Endothelial cell (in vitro differentiated cells): ENCODE measurements around the gene DR1. TPM values are rescaled to one million over a fixed set of nuclear protein-coding genes. Genes with fewer than 3 reads are reported as not detected.

ENCODE experiments used
- DNase-seq: peaks from one replicate; pipeline ENCODE4 v3.0.0; 2021; ENCODE audit warnings: low spot score
- H3K27ac Mint-ChIP-seq: one replicate; pipeline ENCODE4 v1.8.0; 2021; ENCODE audit warnings: mixed read lengths, inconsistent platforms; ENCODE audit not compliant: unreplicated experiment
- H3K27me3 Mint-ChIP-seq: one replicate; pipeline ENCODE4 v1.8.0; 2021; ENCODE audit warnings: mild to moderate bottlenecking, moderate library complexity, mixed read lengths, inconsistent platforms; ENCODE audit not compliant: unreplicated experiment
- H3K36me3 Mint-ChIP-seq: one replicate; pipeline ENCODE4 v1.8.0; 2021; ENCODE audit warnings: mild to moderate bottlenecking, low read depth, mixed read lengths, inconsistent platforms; ENCODE audit not compliant: unreplicated experiment
- H3K4me1 Mint-ChIP-seq: one replicate; pipeline ENCODE4 v1.8.0; 2021; ENCODE audit warnings: mild to moderate bottlenecking, mixed read lengths, inconsistent platforms; ENCODE audit not compliant: unreplicated experiment
- H3K4me3 Mint-ChIP-seq: one replicate; pipeline ENCODE4 v1.8.0; 2021; ENCODE audit warnings: mild to moderate bottlenecking, mixed read lengths, inconsistent platforms; ENCODE audit not compliant: unreplicated experiment
- H3K9me3 Mint-ChIP-seq: one replicate; pipeline ENCODE4 v1.8.0; 2021; ENCODE audit warnings: mixed read lengths, inconsistent platforms; ENCODE audit not compliant: unreplicated experiment
- CTCF ChIP-seq: fragments of 200-600 bp; sonication (generic); IDR thresholded peaks from one replicate; pipeline ENCODE4 v1.5.0; 2021; ENCODE audit warnings: antibody characterized with exemption; ENCODE audit not compliant: unreplicated experiment
- long read RNA-seq: library from polyadenylated mRNA; unstranded; transcript quantifications from one replicate; pipeline ENCODE4 v2.0.0, GENCODE V29; 2020; ENCODE audit not compliant: unreplicated experiment
- total RNA-seq: library from RNA; stranded (reverse); fragmentation: NEBNext Ultra II Directional; extraction: Animal tissue kit (Norgen Biotek cat#: 25700); gene quantifications from one replicate; pipeline ENCODE4 v1.2.1, GENCODE V29; 2021; ENCODE audit not compliant: unreplicated experiment

The DR1 gene
- total RNA-seq: 47.4 TPM
- long read RNA-seq, full-length matches to known transcripts: 24 of 26 reads
- long read RNA-seq, partial matches to known transcripts: 0 of 26 reads
- long read RNA-seq, other reads (novel, unspliced or antisense): 2 of 26 reads

GRCh38 chr1:93345633-93346420 is at the start of gene DR1:
Gene DR1 (plus strand): TSS chr1:93345907. CDS start chr1:93346646, 739 bp downstream.
- H3K27ac Mint-ChIP-seq: peak within 1 kb of the TSS; percentile 98
- no peaks in the 10 kb centered on the region for H3K9me3 Mint-ChIP-seq
- peak; percentile 95 for DNase-seq
- H3K27me3 Mint-ChIP-seq: peaks cover 3% of the 10 kb centered on the region
- TF ChIP-seq CTCF: no peak
- peaks cover 6% of the 10 kb centered on the region for H3K36me3 Mint-ChIP-seq
- peak within 1 kb of the TSS; percentile 98 for H3K4me3 Mint-ChIP-seq
- H3K4me1 Mint-ChIP-seq: peaks cover 18% of the 10 kb centered on the region

DNA sequence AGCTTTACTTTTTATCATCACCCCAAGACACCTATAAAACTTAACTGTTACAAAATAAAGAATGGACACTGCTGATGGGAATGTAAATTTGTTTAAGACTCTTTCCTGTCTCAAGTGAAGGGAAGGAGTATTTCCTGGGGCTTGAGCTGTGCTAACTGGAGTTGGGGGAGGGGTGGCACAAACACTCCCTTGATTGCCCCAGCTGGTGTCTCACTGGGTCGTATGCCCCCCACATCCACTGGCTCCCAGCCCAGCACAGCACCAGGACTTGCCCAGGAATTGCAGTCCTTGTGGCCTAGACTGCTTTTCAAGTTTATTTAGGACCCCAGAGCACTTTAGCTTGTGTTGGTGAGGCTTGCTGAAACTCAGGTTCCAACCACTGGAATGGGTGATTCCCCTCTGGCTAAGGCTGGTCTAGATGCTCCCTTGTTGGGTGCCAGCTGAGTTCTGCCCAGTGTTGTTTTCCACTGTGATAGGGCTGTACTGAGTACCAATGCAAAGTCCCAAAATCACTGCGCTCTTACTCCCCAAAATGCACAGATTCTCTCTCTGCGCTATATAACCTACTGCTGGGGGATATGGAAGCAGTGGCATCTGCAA is 49.1 kb upstream of the DR1 start:
- Mint-ChIP-seq H3K9me3 (no peaks in the 10 kb centered on the region), H3K4me1 (peaks cover 13% of the 10 kb centered on the region), H3K27me3 (no peaks in the 10 kb centered on the region), H3K36me3 (no peaks in the 10 kb centered on the region), H3K27ac (peak overlapping the region; percentile 91), H3K4me3 (no peak overlapping the region)
- peak; percentile 5 for DNase-seq
- TF ChIP-seq CTCF: no peak

DNA sequence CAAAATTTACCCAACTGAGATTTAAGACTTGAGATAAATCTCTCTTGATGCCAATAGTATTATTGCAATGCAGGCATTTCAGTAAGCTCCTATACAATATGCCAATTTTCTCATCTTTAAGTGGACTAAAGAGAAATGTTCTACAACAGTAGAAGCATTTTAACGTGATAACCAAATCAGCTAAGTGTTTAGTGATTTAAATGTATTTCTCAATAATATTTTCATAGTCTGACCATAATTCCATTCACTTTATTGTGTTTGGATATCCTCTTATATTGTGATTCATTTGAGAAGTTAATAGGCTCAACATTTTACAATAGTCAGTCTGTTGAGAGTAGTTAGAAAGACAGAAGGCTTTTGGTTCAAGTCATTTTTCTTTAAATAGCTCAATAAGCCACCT is 44.6 kb upstream of the DR1 start:
- no peak for DNase-seq
- H3K4me1 Mint-ChIP-seq: peaks cover 19% of the 10 kb centered on the region
- H3K27ac Mint-ChIP-seq: no peak overlapping the region
- no peak for TF ChIP-seq CTCF
- no peaks in the 10 kb centered on the region for H3K36me3 Mint-ChIP-seq
- no peaks in the 10 kb centered on the region for H3K9me3 Mint-ChIP-seq
- no peaks in the 10 kb centered on the region for H3K27me3 Mint-ChIP-seq
- no peak overlapping the region for H3K4me3 Mint-ChIP-seq

GRCh38 chr1:93302078-93302477 is 43.6 kb upstream of the DR1 start:
- H3K27me3 Mint-ChIP-seq: no peaks in the 10 kb centered on the region
- no peak overlapping the region for H3K4me3 Mint-ChIP-seq
- TF ChIP-seq CTCF: no peak
- H3K4me1 Mint-ChIP-seq: peaks cover 10% of the 10 kb centered on the region
- no peaks in the 10 kb centered on the region for H3K36me3 Mint-ChIP-seq
- DNase-seq: no peak
- no peak overlapping the region for H3K27ac Mint-ChIP-seq
- no peaks in the 10 kb centered on the region for H3K9me3 Mint-ChIP-seq

DNA sequence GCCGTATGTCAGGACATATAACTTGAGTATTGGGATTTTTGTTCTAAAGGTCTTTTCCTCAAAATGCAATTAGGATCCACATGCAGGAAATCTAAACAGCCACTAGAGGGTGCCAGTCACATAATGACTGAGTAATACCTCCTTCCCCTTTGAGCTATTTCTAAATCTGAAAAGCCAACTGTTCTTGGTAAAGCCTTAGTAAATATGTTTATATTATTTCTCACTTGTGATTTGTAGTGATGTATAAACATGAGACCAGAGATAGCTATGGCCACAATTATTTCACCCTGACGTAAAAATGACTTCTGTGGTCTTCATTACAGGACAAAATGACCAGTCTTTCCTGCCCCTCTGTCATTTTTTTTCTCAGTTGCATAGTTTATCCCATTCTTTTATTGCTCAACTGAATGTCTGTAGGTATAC is 41.0 kb upstream of the DR1 start:
- TF ChIP-seq CTCF: peak; percentile 88
- Mint-ChIP-seq H3K27ac (no peak overlapping the region), H3K36me3 (no peaks in the 10 kb centered on the region)

More for the DNA sequence above, 41.0 kb upstream of the DR1 start:
- no peaks in the 10 kb centered on the region for H3K9me3 Mint-ChIP-seq
- peaks cover 6% of the 10 kb centered on the region for H3K4me1 Mint-ChIP-seq
- peak; percentile 32 for DNase-seq
- H3K4me3 Mint-ChIP-seq: no peak overlapping the region
- no peaks in the 10 kb centered on the region for H3K27me3 Mint-ChIP-seq
